Fibroblast of skin of scalp (primary cell): ENCODE results near the gene TMEM151A.

Experiments used
- DNase-seq: peaks from one replicate; pipeline ENCODE4 v3.0.0-alpha.2; 2013

TMEM151A gene

GRCh38 chr11:66338276-66339161, 46.8 kb downstream of the TMEM151A start:
- DNase-seq, result no peak

GRCh38 chr11:66339162-66339675, 47.5 kb downstream of the TMEM151A start:
- no peak for DNase-seq

GRCh38 chr11:66339686-66340483, 48.2 kb downstream of the TMEM151A start:
- DNase-seq, result no peak

GRCh38 chr11:66340596-66341501, 49.2 kb downstream of the TMEM151A start:
- DNase-seq, result no peak

GRCh38 chr11:66341502-66342126, 49.9 kb downstream of the TMEM151A start:
- DNase-seq, result no peak

- DNase-seq, result no peak
Measured at GRCh38 chr11:66343176-66343575, 51.5 kb downstream of the TMEM151A start.

- peak; percentile 97 for DNase-seq
Measured at GRCh38 chr11:66344550-66345315, 53.0 kb downstream of the TMEM151A start, which contains the start of gene BRMS1. Gene BRMS1 (minus strand): TSS chr11:66345104. CDS start chr11:66342234, 2,870 bp downstream.

GRCh38 chr11:66345316-66345649, 53.6 kb downstream of the TMEM151A start:
- DNase-seq, result no peak
